HCT116 (cell line): Measurements from ENCODE around the gene ZNF30. TPM values are rescaled to one million over a fixed set of nuclear protein-coding genes. Genes with fewer than 3 reads are reported as not detected.
A peak's percentile ranks its signal among the peaks of the same experiment; 100 is the strongest.
"Not testable (repeated sequence)": the region's sequence is repeated elsewhere in the genome, so short reads cannot be mapped to it uniquely, and the experiment has no call there.

ENCODE experiments used
- ATAC-seq: fragments of 200-7000 bp; cut with Tn5 transposase; 2 replicates; pipeline ENCODE4 v1.9.1; 2020; ENCODE audit warnings: mild to moderate bottlenecking, moderate library complexity
- BruUV-seq: library from RNA; stranded (reverse); fragments of 400-500 nt; replicated peaks from 2 replicates; lab custom pipeline; 2021; lab: Mats Ljungman, UMichigan
- CTCF ChIA-PET: fragments of 300-600 bp; sonication (Branson Sonifier 250); formaldehyde crosslinking; loops from one replicate; lab custom pipeline; 2021; ENCODE audit warnings: antibody characterized with exemption; lab: Charles Lee
- POLR2A ChIA-PET: fragments of 300-600, 350-600 bp; sonication (Branson Sonifier 250); formaldehyde crosslinking; loops from one replicate; lab custom pipeline; 2021; ENCODE audit warnings: antibody characterized with exemption; lab: Charles Lee
- RAD21 ChIA-PET, 2 experiments: fragments of 300-600 bp; sonication (Branson Sonifier 250); formaldehyde crosslinking; loops; one replicate each; lab custom pipeline; 2023; ENCODE audit warnings: low total read pairs in 2 of 2; ENCODE audit not compliant: uncharacterized antibody in 2 of 2, unreplicated experiment in 2 of 2, low non-redundant PET in 1 of 2; lab: Charles Lee
- DNase-seq: peaks from one replicate; pipeline ENCODE4 v3.0.0-alpha.2; 2010; ENCODE audit warnings: low read depth, low spot score
- H2AFZ ChIP-seq: fragments of 200-600 bp; shearing (Covaris generic), sonication (generic); 2 replicates; pipeline ENCODE4 v1.6.1; 2017; ENCODE audit warnings: low read depth, mixed run types, mixed read lengths, antibody characterized with exemption, low read length; ENCODE audit not compliant: poor library complexity, severe bottlenecking
- H3K27ac ChIP-seq: 2 replicates; pipeline ENCODE4 v1.5.1; 2012; ENCODE audit warnings: low read depth, low read length
- H3K27me3 ChIP-seq: fragments of 200-600 bp; sonication (generic); 2 replicates; pipeline ENCODE4 v1.6.1; 2016; ENCODE audit warnings: mixed run types, low read length, mixed read lengths; ENCODE audit not compliant: insufficient read depth
- H3K36me3 ChIP-seq, 2 experiments: fragments of 200-500 bp in 1 of 2; fragments of 200-600 bp in 1 of 2; sonication (Bioruptor generic) in 1 of 2; sonication (generic) in 1 of 2; 2 replicates each; pipeline versions ENCODE4 v1.5.1 to v1.6.1; 2014 to 2016; ENCODE audit warnings: low read length in 2 of 2, inconsistent platforms in 1 of 2, mixed read lengths in 1 of 2, mixed run types in 1 of 2; ENCODE audit not compliant: insufficient read depth in 2 of 2, control insufficient read depth in 1 of 2
- H3K4me1 ChIP-seq, 2 experiments: fragments of 200-600 bp in 1 of 2; sonication (generic) in 1 of 2; 2 replicates each; pipeline versions ENCODE4 v1.5.1 to v1.6.1; 2012 to 2017; ENCODE audit warnings: low read length in 2 of 2, inconsistent platforms in 1 of 2, mild to moderate bottlenecking in 1 of 2, mixed read lengths in 1 of 2, mixed run types in 1 of 2, moderate library complexity in 1 of 2; ENCODE audit not compliant: insufficient read depth in 2 of 2, control insufficient read depth in 1 of 2
- H3K4me2 ChIP-seq: fragments of 200-600 bp; sonication (generic); 2 replicates; pipeline ENCODE4 v1.6.1; 2017; ENCODE audit warnings: mixed run types, low read length, mixed read lengths
- H3K4me3 ChIP-seq, 2 experiments: fragments of 200-600 bp in 1 of 2; sonication (generic) in 1 of 2; replicated peaks in 1 of 2; 2 replicates each; pipeline ENCODE4 v1.5.1; 2011 to 2016; ENCODE audit warnings: low read length in 2 of 2, control low read depth in 1 of 2, low read depth in 1 of 2, mild to moderate bottlenecking in 1 of 2, mixed read lengths in 1 of 2, mixed run types in 1 of 2
- H3K79me2 ChIP-seq: fragments of 200-600 bp; sonication (generic); 2 replicates; pipeline ENCODE4 v1.6.1; 2017; ENCODE audit warnings: mild to moderate bottlenecking, mixed run types, low read length, moderate library complexity, mixed read lengths; ENCODE audit not compliant: insufficient read depth
- H3K9ac ChIP-seq: fragments of 200-600 bp; sonication (generic); 2 replicates; pipeline ENCODE4 v1.6.1; 2016; ENCODE audit warnings: low read length, mixed read lengths
- H3K9me2 ChIP-seq: fragments of 200-600 bp; sonication (generic), shearing (Covaris generic); 2 replicates; pipeline ENCODE4 v1.6.1; 2017; ENCODE audit warnings: mixed run types, mild to moderate bottlenecking, moderate library complexity; ENCODE audit not compliant: insufficient read depth
- H3K9me3 ChIP-seq, 2 experiments: fragments of 200-500 bp in 1 of 2; fragments of 200-600 bp in 1 of 2; sonication (Bioruptor generic) in 1 of 2; sonication (generic) in 1 of 2; 2 replicates each; pipeline ENCODE4 v1.6.1; 2014 to 2017; ENCODE audit warnings: low read length in 2 of 2, mixed read lengths in 2 of 2, inconsistent platforms in 1 of 2, low read depth in 1 of 2, mild to moderate bottlenecking in 1 of 2, mixed run types in 1 of 2, moderate library complexity in 1 of 2; ENCODE audit not compliant: control insufficient read depth in 1 of 2, insufficient read depth in 1 of 2
- H4K20me1 ChIP-seq: fragments of 200-600 bp; sonication (generic), shearing (Covaris generic); 2 replicates; pipeline ENCODE4 v1.6.1; 2017; ENCODE audit warnings: mixed run types, mild to moderate bottlenecking, moderate library complexity; ENCODE audit not compliant: insufficient read depth
- CBX3 ChIP-seq: IDR thresholded peaks from 2 replicates; pipeline ENCODE4 v1.6.1; 2012; ENCODE audit warnings: low read depth
- CEBPB ChIP-seq: IDR thresholded peaks from 2 replicates; pipeline ENCODE4 v1.6.1; 2012; ENCODE audit warnings: low read depth
- EGR1 ChIP-seq: IDR thresholded peaks from 2 replicates; pipeline ENCODE4 v1.6.1; 2012; ENCODE audit warnings: low read depth
- ELF1 ChIP-seq: IDR thresholded peaks from 2 replicates; pipeline ENCODE4 v1.6.1; 2012; ENCODE audit warnings: low read depth, borderline replicate concordance
- EZH2 ChIP-seq: fragments of 200-600 bp; sonication (generic); IDR thresholded peaks from 2 replicates; pipeline ENCODE4 v1.6.1; 2017; ENCODE audit warnings: antibody characterized with exemption, mixed run types
- FOSL1 ChIP-seq: IDR thresholded peaks from 2 replicates; pipeline ENCODE4 v1.6.1; 2012; ENCODE audit warnings: low read depth
- JUND ChIP-seq: IDR thresholded peaks from 2 replicates; pipeline ENCODE4 v1.6.1; 2012
- POLR2A ChIP-seq: IDR thresholded peaks from 2 replicates; pipeline ENCODE4 v1.7.0; 2011; ENCODE audit warnings: borderline replicate concordance; ENCODE audit not compliant: insufficient read depth, insufficient read length; ENCODE audit errors: extremely low read depth
- POLR2AphosphoS5 ChIP-seq: IDR thresholded peaks from 2 replicates; pipeline ENCODE4 v1.6.1; 2011; ENCODE audit warnings: mild to moderate bottlenecking, low read depth, low read length, moderate library complexity
- RAD21 ChIP-seq: IDR thresholded peaks from 2 replicates; pipeline ENCODE4 v1.6.1; 2012; ENCODE audit warnings: low read depth, mild to moderate bottlenecking
- REST ChIP-seq: IDR thresholded peaks from 2 replicates; pipeline ENCODE4 v1.6.1; 2012; ENCODE audit warnings: low read depth
- SP1 ChIP-seq: IDR thresholded peaks from 2 replicates; pipeline ENCODE4 v1.6.1; 2012; ENCODE audit warnings: low read depth
- intact Hi-C: fragments of 100-400 bp; cut with micrococcal nuclease; formaldehyde crosslinking; loops from 2 replicates; pipeline ENCODE4 v1.10.0; 2022
- total RNA-seq: library from RNA; stranded (reverse); gene quantifications from one replicate; pipeline ENCODE4 v1.2.1, GENCODE V29; 2021; ENCODE audit not compliant: unreplicated experiment
- TF ChIP-seq, protein P1 (sequence below): IDR thresholded peaks from 2 replicates; pipeline ENCODE4 v1.6.1; 2012
- TF ChIP-seq, protein P2 (sequence below): IDR thresholded peaks from 2 replicates; pipeline ENCODE4 v1.6.1; 2012
- TF ChIP-seq, protein P3 (sequence below): IDR thresholded peaks from 2 replicates; pipeline ENCODE4 v1.6.1; 2011; ENCODE audit warnings: mild to moderate bottlenecking, low read length, moderate library complexity; ENCODE audit not compliant: insufficient replicate concordance; ENCODE audit errors: extremely low read depth

Gene ZNF30
- total RNA-seq, 1 experiment from 2014 or later, result 4.1 TPM

- intact Hi-C loops, H3K4me2 ChIP-seq, DNase-seq, H3K36me3 ChIP-seq, H3K4me3 ChIP-seq, H3K9me2 ChIP-seq, H4K20me1 ChIP-seq, H3K79me2 ChIP-seq, H3K9ac ChIP-seq, POLR2A ChIA-PET, H3K27me3 ChIP-seq, BruUV-seq, H3K9me3 ChIP-seq, CTCF ChIA-PET, ATAC-seq, H3K27ac ChIP-seq, H2AFZ ChIP-seq, RAD21 ChIA-PET: not testable (repeated sequence)
- TF ChIP-seq CBX3, result 0 out of 2 replicates have a peak, but pooled peaks have one; percentile 51
- H3K4me1 ChIP-seq, result peaks cover 4 to 14% of the 10 kb centered on the region in 2 experiments; a peak in 3 of 4 replicates
Observed at GRCh38 chr19:34965505-34965904, 38.8 kb downstream of the ZNF30 start.

DNA sequence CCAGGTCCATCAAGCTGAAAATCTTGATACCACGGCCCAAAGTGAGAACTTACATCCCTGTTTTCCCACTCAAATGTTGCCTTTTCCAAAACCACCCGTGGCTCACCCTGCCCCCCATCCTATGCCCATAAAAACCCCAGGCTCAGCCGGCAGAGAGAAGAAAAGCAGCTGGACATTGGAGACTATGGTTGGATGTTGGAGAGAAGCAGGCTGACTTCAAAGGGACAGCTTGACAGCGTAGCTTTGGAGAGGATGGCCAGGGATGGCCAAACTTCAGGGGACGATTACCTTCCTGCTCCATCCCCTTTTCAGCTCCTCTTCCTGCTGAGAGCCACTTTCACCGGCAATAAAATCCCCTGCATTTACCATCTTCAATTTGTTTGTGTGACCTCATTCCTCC is 40.8 kb downstream of the ZNF30 start:
- no peak overlapping the region for H3K9ac ChIP-seq
- TF ChIP-seq EGR1 (no peak), EZH2 (no peak), SP1 (no peak), REST (no peak), FOSL1 (no peak), CEBPB (no peak), POLR2A (no peak), RAD21 (no peak), JUND (no peak), ELF1 (no peak), POLR2AphosphoS5 (no peak)
- TF ChIP-seq, protein P1, sequence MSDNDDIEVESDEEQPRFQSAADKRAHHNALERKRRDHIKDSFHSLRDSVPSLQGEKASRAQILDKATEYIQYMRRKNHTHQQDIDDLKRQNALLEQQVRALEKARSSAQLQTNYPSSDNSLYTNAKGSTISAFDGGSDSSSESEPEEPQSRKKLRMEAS, result no peak
- TF ChIP-seq, protein P2, sequence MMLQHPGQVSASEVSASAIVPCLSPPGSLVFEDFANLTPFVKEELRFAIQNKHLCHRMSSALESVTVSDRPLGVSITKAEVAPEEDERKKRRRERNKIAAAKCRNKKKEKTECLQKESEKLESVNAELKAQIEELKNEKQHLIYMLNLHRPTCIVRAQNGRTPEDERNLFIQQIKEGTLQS, result no peak
- TF ChIP-seq, protein P3, sequence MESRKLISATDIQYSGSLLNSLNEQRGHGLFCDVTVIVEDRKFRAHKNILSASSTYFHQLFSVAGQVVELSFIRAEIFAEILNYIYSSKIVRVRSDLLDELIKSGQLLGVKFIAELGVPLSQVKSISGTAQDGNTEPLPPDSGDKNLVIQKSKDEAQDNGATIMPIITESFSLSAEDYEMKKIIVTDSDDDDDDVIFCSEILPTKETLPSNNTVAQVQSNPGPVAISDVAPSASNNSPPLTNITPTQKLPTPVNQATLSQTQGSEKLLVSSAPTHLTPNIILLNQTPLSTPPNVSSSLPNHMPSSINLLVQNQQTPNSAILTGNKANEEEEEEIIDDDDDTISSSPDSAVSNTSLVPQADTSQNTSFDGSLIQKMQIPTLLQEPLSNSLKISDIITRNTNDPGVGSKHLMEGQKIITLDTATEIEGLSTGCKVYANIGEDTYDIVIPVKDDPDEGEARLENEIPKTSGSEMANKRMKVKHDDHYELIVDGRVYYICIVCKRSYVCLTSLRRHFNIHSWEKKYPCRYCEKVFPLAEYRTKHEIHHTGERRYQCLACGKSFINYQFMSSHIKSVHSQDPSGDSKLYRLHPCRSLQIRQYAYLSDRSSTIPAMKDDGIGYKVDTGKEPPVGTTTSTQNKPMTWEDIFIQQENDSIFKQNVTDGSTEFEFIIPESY, result no peak
- H3K9me3 ChIP-seq, result peaks cover 0 to 3% of the 10 kb centered on the region in 2 experiments; a peak in 2 of 4 replicates
- no peaks in the 10 kb centered on the region for H3K79me2 ChIP-seq
- RAD21 ChIA-PET, result no interaction called here
- DNase-seq, result no peak
- no peak overlapping the region for H3K4me3 ChIP-seq
- H2AFZ ChIP-seq, result no peak overlapping the region
- peaks cover under 1 to 14% of the 10 kb centered on the region in 2 experiments; a peak in 2 of 4 replicates for H3K4me1 ChIP-seq
- POLR2A ChIA-PET, result no interaction called here
- no peak overlapping the region for H3K27ac ChIP-seq
- no peaks in the 10 kb centered on the region for H3K27me3 ChIP-seq
- no peak for ATAC-seq
- H4K20me1 ChIP-seq, result no peaks in the 10 kb centered on the region
- no peaks in the 10 kb centered on the region for H3K9me2 ChIP-seq
- H3K4me2 ChIP-seq, result no peak overlapping the region
- CTCF ChIA-PET, result no interaction called here
- BruUV-seq, result no TSS peak
- intact Hi-C loops, result no loop called here
- H3K36me3 ChIP-seq, result no peaks in the 10 kb centered on the region
